K562 (cell line): ENCODE data around the gene COL13A1. TPM values are rescaled to one million over a fixed set of nuclear protein-coding genes. Genes with fewer than 3 reads are reported as not detected.

Source experiments
- ATAC-seq: fragments of 200-7000 bp; cut with Tn5 transposase; 3 replicates; pipeline ENCODE4 v1.9.1; 2020; ENCODE audit warnings: moderate library complexity
- BruUV-seq: library from RNA; stranded (reverse); fragments of 400-500 nt; replicated peaks from 2 replicates; lab custom pipeline; 2021; lab: Mats Ljungman, UMichigan
- CTCF ChIA-PET: fragments of 300-600 bp; formaldehyde crosslinking; extraction: SDS; loops from one replicate; lab custom pipeline; 2021; ENCODE audit warnings: low intra/inter-chr PET ratio; lab: Yijun Ruan, JAX
- POLR2A ChIA-PET: fragments of 300-600, 350-650 bp; sonication (Branson Sonifier 250); formaldehyde crosslinking; extraction: SDS; loops from one replicate; lab custom pipeline; 2021; ENCODE audit warnings: antibody characterized with exemption, inconsistent platforms; lab: Yijun Ruan, JAX
- DNase-seq, 4 experiments: peaks; one replicate each; pipeline versions ENCODE4 v3.0.0 to v3.0.0-alpha.2; 2011 to 2018; ENCODE audit warnings: low spot score in 3 of 4, mixed read lengths in 3 of 4; ENCODE audit errors: extremely low read depth in 1 of 4
- FAIRE-seq: peaks from 2 replicates; lab custom pipeline; 2011; peaks lifted over from hg19 to GRCh38; lab: Jason Lieb, UNC
- H2AFZ ChIP-seq: 2 replicates; pipeline ENCODE4 v1.6.0; 2011; ENCODE audit warnings: low read depth, low read length, control low read depth, inconsistent platforms
- H3K27ac ChIP-seq: fragments of 200-600 bp; 3 replicates; pipeline ENCODE4 v1.8.0; 2011; ENCODE audit warnings: low read depth, mild to moderate bottlenecking, control low read depth, inconsistent platforms, low read length, moderate library complexity, mixed read lengths; ENCODE audit errors: extremely low read depth
- H3K27me3 ChIP-seq, 2 experiments: fragments of 300-600 bp in 1 of 2; 2 replicates in 1 of 2; 3 replicates in 1 of 2; pipeline versions ENCODE4 v1.6.0 to v1.8.0; 2011; ENCODE audit warnings: inconsistent platforms in 2 of 2, low read length in 2 of 2, mild to moderate bottlenecking in 1 of 2, mixed read lengths in 1 of 2, moderate library complexity in 1 of 2; ENCODE audit not compliant: control insufficient read depth in 2 of 2, insufficient read depth in 2 of 2
- H3K36me3 ChIP-seq: fragments of 300-600 bp; 3 replicates; pipeline ENCODE4 v1.8.0; 2011; ENCODE audit warnings: mild to moderate bottlenecking, low read length, inconsistent platforms; ENCODE audit not compliant: control insufficient read depth, insufficient read depth
- H3K4me1 ChIP-seq, 2 experiments: fragments of 200-600 bp in 1 of 2; replicated peaks in 1 of 2; 2 replicates in 1 of 2; 3 replicates in 1 of 2; pipeline versions ENCODE4 v1.5.1 to v1.8.0; 2011; ENCODE audit warnings: inconsistent platforms in 2 of 2, low read length in 2 of 2, mild to moderate bottlenecking in 1 of 2, mixed read lengths in 1 of 2, moderate library complexity in 1 of 2; ENCODE audit not compliant: control insufficient read depth in 2 of 2, insufficient read depth in 2 of 2
- H3K4me2 ChIP-seq: 2 replicates; pipeline ENCODE4 v1.6.1; 2011; ENCODE audit warnings: low read length, control low read depth, inconsistent platforms, mixed read lengths; ENCODE audit not compliant: insufficient read depth
- H3K4me3 ChIP-seq: fragments of 200-600 bp; sonication (generic), shearing (Covaris generic); 2 replicates; pipeline ENCODE4 v1.5.1; 2016; ENCODE audit warnings: control low read depth, inconsistent platforms
- H3K79me2 ChIP-seq: fragments of 200-600 bp; 3 replicates; pipeline ENCODE4 v1.8.0; 2011; ENCODE audit warnings: low read length, inconsistent platforms; ENCODE audit not compliant: control insufficient read depth, insufficient read depth
- H3K9ac ChIP-seq, 2 experiments: 2 replicates each; pipeline versions ENCODE4 v1.6.0 to v1.6.1; 2011; ENCODE audit warnings: low read depth in 2 of 2, low read length in 2 of 2, control low read depth in 1 of 2, inconsistent platforms in 1 of 2, mild to moderate bottlenecking in 1 of 2, mixed read lengths in 1 of 2; ENCODE audit not compliant: insufficient read depth in 1 of 2
- H3K9me1 ChIP-seq: one replicate; pipeline ENCODE4 v1.6.0; 2011; ENCODE audit warnings: inconsistent platforms, mild to moderate bottlenecking, low read length, moderate library complexity; ENCODE audit not compliant: control insufficient read depth, insufficient read depth
- H3K9me3 ChIP-seq: replicated peaks from 2 replicates; pipeline ENCODE4 v1.5.1; 2011; ENCODE audit warnings: low read depth, low read length, inconsistent platforms; ENCODE audit not compliant: control insufficient read depth, insufficient read depth
- H4K20me1 ChIP-seq: replicated peaks from 2 replicates; pipeline ENCODE4 v1.6.1; 2011; ENCODE audit warnings: low read length, inconsistent platforms, mixed read lengths; ENCODE audit not compliant: control insufficient read depth, insufficient read depth
- BCOR ChIP-seq: fragments of 450-650 bp; IDR thresholded peaks from 2 replicates; pipeline ENCODE4 v1.6.1; 2016
- HES1 ChIP-seq: fragments of 450-650 bp; IDR thresholded peaks from 2 replicates; pipeline ENCODE4 v1.6.1; 2016; ENCODE audit warnings: low read depth, mild to moderate bottlenecking, moderate library complexity
- RAD51 ChIP-seq: fragments of 450-650 bp; IDR thresholded peaks from 2 replicates; pipeline ENCODE4 v1.7.1; 2016; ENCODE audit warnings: low read depth, mild to moderate bottlenecking, borderline replicate concordance
- SMARCB1 ChIP-seq: IDR thresholded peaks from 2 replicates; pipeline ENCODE4 v1.6.1; 2011; ENCODE audit warnings: improper control_type of control experiment, low read depth; ENCODE audit not compliant: insufficient read length
- SRSF9 ChIP-seq: fragments of 200-400 bp; formaldehyde crosslinking; IDR thresholded peaks from 2 replicates; pipeline ENCODE4 v1.6.1; 2017; ENCODE audit warnings: low read depth, low read length, borderline replicate concordance
- TCF7L2 ChIP-seq: fragments of 150-350 bp; IDR thresholded peaks from 2 replicates; pipeline ENCODE4 v1.6.1; 2016; ENCODE audit warnings: low read depth, mild to moderate bottlenecking, low read length, moderate library complexity
- U2AF2 ChIP-seq: fragments of 200-400 bp; formaldehyde crosslinking; optimal IDR thresholded peaks from 2 replicates; pipeline ENCODE3; 2017; ENCODE audit warnings: low read depth, mild to moderate bottlenecking, low read length
- USF1 ChIP-seq: sonication (generic); formaldehyde crosslinking; IDR thresholded peaks from 2 replicates; pipeline ENCODE4 v1.9.0; 2022; ENCODE audit warnings: mild to moderate bottlenecking, missing genetic modification reagents
- USF2 ChIP-seq: sonication (generic); formaldehyde crosslinking; IDR thresholded peaks from 2 replicates; pipeline ENCODE4 v1.5.0; 2020; ENCODE audit warnings: missing genetic modification reagents
- ZNF444 ChIP-seq: fragments of 250-450 bp; sonication (Bioruptor Pico); IDR thresholded peaks from 2 replicates; pipeline ENCODE4 v1.4.0; 2020; ENCODE audit warnings: mild to moderate bottlenecking, moderate library complexity
- ZNF655 ChIP-seq: fragments of 250-450 bp; sonication (Bioruptor Pico); IDR thresholded peaks from 2 replicates; pipeline ENCODE4 v1.5.0; 2021
- WGBS: fragments of 100-300 bp; shearing (Covaris generic); methylation state at CpG from one replicate; pipeline ENCODE4 v1.1.6; 2016; ENCODE audit warnings: low coverage, mixed read lengths; ENCODE audit not compliant: insufficient coverage; ENCODE audit errors: missing lambda C conversion rate; 5-methylcytosine and 5-hydroxymethylcytosine counted together
- in situ Hi-C: fragments of 300-500 bp; cut with MboI; formaldehyde crosslinking; loops from 4 replicates; pipeline ENCODE4 v1.15.0; 2018; ENCODE audit warnings: inconsistent platforms, mixed read lengths
- intact Hi-C: fragments of 100-400 bp; cut with micrococcal nuclease; formaldehyde crosslinking; loops from 2 replicates; pipeline ENCODE4 v1.14.2; 2022
- polyA plus RNA-seq, 8 experiments: library from polyadenylated mRNA; depleted of rRNA in 4 of 8; stranded (reverse) in 5 of 8; unstranded in 3 of 8; fragments of >200 nt; fragmentation: Nextera tagmentation in 2 of 8; fragmentation: Illumina TruSeq in 1 of 8; extraction: Ambion mirVana in 2 of 8; extraction: Trizol in 1 of 8; gene quantifications; 2 replicates each; pipeline versions ENCODE4 v1.2.1 to v1.2.3, GENCODE V29; 2011 to 2014; ENCODE audit warnings: inconsistent platforms in 1 of 8, missing spikeins in 1 of 8
- total RNA-seq, 7 experiments: library from RNA; depleted of rRNA in 6 of 7; stranded (reverse); fragments of >200 nt in 6 of 7; fragmentation: Illumina TruSeq in 2 of 7; extraction: Trizol in 2 of 7; gene quantifications; 2 replicates each; pipeline versions ENCODE4 v1.2.1 to v1.2.3, GENCODE V29; 2011 to 2021; ENCODE audit warnings: low replicate concordance in 1 of 7

COL13A1 gene
- total and polyA plus RNA-seq, 9 of the 15 experiments (the other 6 are each of a cell fraction or from before 2014, with no cell fraction given), result not detected

- H3K9me1 ChIP-seq, result no peaks in the 10 kb centered on the region
- in situ Hi-C loops, result no loop called here
- H3K4me3 ChIP-seq, result no peak overlapping the region
- TF ChIP-seq TCF7L2 (no peak), USF2 (peak; percentile 77), SMARCB1 (no peak), USF1 (peak; percentile 42; the same call in 1 of the 2 replicates), SRSF9 (no peak), ZNF444 (CRISPR knock-in tag) (no peak), ZNF655 (CRISPR knock-in tag) (no peak), BCOR (no peak), HES1 (no peak), U2AF2 (no peak), RAD51 (peak; percentile 60; the same call in 1 of the 2 replicates)
- 0% methylated on average over 1 of the region's 1 CpG for WGBS
- CTCF ChIA-PET, result no interaction called here
- H3K27me3 ChIP-seq, result peaks cover 0 to 19% of the 10 kb centered on the region in 2 experiments; a peak in 2 of 5 replicates
- ATAC-seq, result no peak
- H3K36me3 ChIP-seq, result no peaks in the 10 kb centered on the region
- no TSS peak for BruUV-seq
- H3K9ac ChIP-seq, result no peak overlapping the region
- no peaks in the 10 kb centered on the region for H3K9me3 ChIP-seq
- intact Hi-C loops, result no loop called here
- no peaks in the 10 kb centered on the region; the same call in 1 of the 2 replicates for H4K20me1 ChIP-seq
- H3K4me1 ChIP-seq, result no peaks in the 10 kb centered on the region
- H3K79me2 ChIP-seq, result no peaks in the 10 kb centered on the region
- no peak overlapping the region for H2AFZ ChIP-seq
- no peak overlapping the region for H3K4me2 ChIP-seq
- FAIRE-seq, result no peak
- peak in 2 of 4 experiments; percentile 6 to 31 for DNase-seq
- H3K27ac ChIP-seq, result no peak overlapping the region
- POLR2A ChIA-PET, result interaction anchor here (0.6 to 1.4 kb wide), 3 partner anchors 9 to 142 kb away, joined by 3 to 6 read pairs (median 4); no protein-coding TSS in a partner anchor
Observed at GRCh38 chr10:69795242-69795934, 6.3 kb upstream of the COL13A1 start.
